GM06990 (cell line): ENCODE results near the gene BTBD7.
"Not testable (repeated sequence)": the region's sequence is repeated elsewhere in the genome, so short reads cannot be mapped to it uniquely, and the experiment has no call there.

ENCODE experiments used
- DNase-seq: peaks from one replicate; pipeline ENCODE4 v3.0.0-alpha.2; 2011; ENCODE audit not compliant: insufficient read length; ENCODE audit errors: extremely low read depth
- H3K27me3 ChIP-seq: replicated peaks from 2 replicates; pipeline ENCODE4 v1.6.0; 2011; ENCODE audit warnings: low read length; ENCODE audit not compliant: control insufficient read depth, insufficient read depth
- H3K36me3 ChIP-seq: 2 replicates; pipeline ENCODE4 v1.5.1; 2011; ENCODE audit warnings: low read length; ENCODE audit not compliant: control insufficient read depth, insufficient read depth
- H3K4me3 ChIP-seq: replicated peaks from 2 replicates; pipeline ENCODE4 v1.5.1; 2011; ENCODE audit warnings: low read depth, mild to moderate bottlenecking, control low read depth, low read length
- TF ChIP-seq, protein P1 (sequence below): IDR thresholded peaks from 2 replicates; pipeline ENCODE4 v1.5.1; 2011; ENCODE audit warnings: low read length, control low read depth, mild to moderate bottlenecking, inconsistent platforms; ENCODE audit not compliant: insufficient read depth, poor library complexity, severe bottlenecking

BTBD7 gene

GRCh38 chr14:93239869-93240677 lies 92.8 kb downstream of the BTBD7 start:
- no peak for DNase-seq
- Histone ChIP-seq H3K4me3 (no peak overlapping the region), H3K36me3 (peaks cover 14% of the 10 kb centered on the region), H3K27me3 (no peaks in the 10 kb centered on the region)
- TF ChIP-seq, protein P1, sequence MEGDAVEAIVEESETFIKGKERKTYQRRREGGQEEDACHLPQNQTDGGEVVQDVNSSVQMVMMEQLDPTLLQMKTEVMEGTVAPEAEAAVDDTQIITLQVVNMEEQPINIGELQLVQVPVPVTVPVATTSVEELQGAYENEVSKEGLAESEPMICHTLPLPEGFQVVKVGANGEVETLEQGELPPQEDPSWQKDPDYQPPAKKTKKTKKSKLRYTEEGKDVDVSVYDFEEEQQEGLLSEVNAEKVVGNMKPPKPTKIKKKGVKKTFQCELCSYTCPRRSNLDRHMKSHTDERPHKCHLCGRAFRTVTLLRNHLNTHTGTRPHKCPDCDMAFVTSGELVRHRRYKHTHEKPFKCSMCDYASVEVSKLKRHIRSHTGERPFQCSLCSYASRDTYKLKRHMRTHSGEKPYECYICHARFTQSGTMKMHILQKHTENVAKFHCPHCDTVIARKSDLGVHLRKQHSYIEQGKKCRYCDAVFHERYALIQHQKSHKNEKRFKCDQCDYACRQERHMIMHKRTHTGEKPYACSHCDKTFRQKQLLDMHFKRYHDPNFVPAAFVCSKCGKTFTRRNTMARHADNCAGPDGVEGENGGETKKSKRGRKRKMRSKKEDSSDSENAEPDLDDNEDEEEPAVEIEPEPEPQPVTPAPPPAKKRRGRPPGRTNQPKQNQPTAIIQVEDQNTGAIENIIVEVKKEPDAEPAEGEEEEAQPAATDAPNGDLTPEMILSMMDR: no peak

- TF ChIP-seq, protein P1: no peak
- no peak for DNase-seq
- Histone ChIP-seq H3K27me3 (no peaks in the 10 kb centered on the region; the same call in 1 of the 2 replicates), H3K36me3 (no peaks in the 10 kb centered on the region), H3K4me3 (no peak overlapping the region)
Observed at GRCh38 chr14:93234798-93235197, 98.0 kb downstream of the BTBD7 start.

DNA sequence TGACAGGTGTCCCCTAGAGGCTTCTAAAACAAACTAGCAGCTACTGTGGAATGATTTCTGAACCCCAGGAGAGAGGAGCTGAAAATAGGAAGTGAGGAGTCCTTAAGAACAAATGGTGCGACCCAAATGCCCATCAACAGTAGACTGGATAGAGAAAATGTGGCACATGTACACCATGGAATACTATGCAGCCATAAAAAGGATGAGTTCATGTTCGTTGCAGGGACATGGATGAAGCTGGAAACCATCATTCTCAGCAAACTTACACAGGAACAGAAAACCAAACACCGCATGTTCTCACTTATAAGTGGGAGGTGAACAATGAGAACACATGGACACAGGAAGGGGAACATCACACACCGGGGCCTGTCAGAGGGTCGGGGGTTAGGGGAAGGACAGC lies 99.8 kb downstream of the BTBD7 start:
- not testable (repeated sequence) for DNase-seq, H3K36me3 ChIP-seq, H3K4me3 ChIP-seq, H3K27me3 ChIP-seq

GRCh38 chr14:93232159-93232558 lies 100.7 kb downstream of the BTBD7 start:
- no peak overlapping the region for H3K4me3 ChIP-seq
- H3K36me3 ChIP-seq: peaks cover 2% of the 10 kb centered on the region
- DNase-seq: no peak
- no peaks in the 10 kb centered on the region; the same call in 1 of the 2 replicates for H3K27me3 ChIP-seq
- TF ChIP-seq, protein P1: no peak

DNA sequence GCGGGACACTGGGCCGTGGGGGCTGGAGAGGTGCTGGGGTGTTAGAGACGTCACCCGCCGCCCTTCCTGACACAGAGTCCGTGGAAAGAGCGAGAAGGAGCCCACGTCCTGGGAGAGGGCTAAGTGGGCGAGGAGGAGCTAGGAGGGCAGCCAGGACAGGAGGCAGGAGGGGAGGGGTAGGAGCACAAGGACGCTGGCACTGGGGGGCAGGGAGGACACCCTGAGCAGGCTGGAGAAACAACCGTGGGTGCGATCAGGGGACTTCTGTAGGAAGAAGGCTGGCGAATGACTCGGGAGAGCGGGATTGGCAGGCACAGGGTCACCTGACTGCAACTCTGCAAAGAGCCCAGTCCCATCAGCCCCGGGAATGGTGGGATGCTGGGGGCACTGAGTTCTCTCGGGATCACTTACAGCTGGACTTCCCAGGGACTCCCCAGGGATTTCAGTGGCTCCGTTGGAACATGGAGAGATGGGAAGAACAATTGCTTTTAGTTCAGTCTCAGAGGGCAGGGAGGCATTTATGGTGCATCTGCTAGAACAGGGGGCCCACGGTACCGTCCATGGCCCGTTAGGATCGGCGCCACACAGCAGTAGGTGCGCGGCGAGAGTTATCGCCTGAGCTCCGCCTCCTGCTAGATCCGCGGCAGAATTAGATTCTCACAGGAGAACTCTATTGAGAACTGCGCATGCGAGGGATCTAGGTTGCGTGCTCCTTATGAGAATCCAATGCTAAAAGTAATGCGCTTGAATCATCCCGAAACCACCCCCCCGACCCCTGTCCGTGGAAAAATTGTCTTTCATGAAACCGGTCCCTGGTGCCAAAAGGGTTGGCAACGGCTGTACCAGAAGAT lies 101.5 kb downstream of the BTBD7 start:
- Histone ChIP-seq H3K36me3 (peaks cover 2% of the 10 kb centered on the region), H3K27me3 (no peaks in the 10 kb centered on the region; the same call in 1 of the 2 replicates), H3K4me3 (peak overlapping the region; percentile 7)
- TF ChIP-seq, protein P1: no peak
- no peak for DNase-seq

DNA sequence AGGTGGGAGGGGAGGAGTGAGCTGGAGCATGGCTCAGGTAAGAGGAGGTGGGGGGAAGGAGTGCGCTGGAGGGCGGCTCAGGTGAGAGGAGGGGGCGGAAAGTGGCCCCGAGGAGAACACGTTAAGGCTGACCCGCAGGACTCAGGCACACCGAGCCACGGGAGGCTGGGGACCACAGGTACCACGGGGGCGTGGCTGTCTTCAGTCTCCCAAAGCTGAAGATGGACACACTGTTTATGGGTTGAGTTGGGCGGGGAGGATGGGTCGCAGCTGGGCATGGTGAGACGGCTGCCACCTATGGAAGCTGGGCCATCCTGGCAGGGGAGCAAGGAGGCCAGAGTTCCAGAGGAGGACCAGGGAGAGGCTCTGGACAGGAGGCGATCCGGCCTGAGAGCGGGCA lies 102.3 kb downstream of the BTBD7 start:
- Histone ChIP-seq H3K36me3 (peaks cover 2% of the 10 kb centered on the region), H3K4me3 (no peak overlapping the region), H3K27me3 (no peaks in the 10 kb centered on the region; the same call in 1 of the 2 replicates)
- DNase-seq: no peak
- TF ChIP-seq, protein P1: no peak
